Islet precursor cell (in vitro differentiated cells): ENCODE measurements around the gene FABP1.

Experiments
- DNase-seq: peaks from one replicate; pipeline ENCODE4 v3.0.0-alpha.2; 2018

FABP1 gene

GRCh38 chr2:88077080-88077479 is 50.8 kb downstream of the FABP1 start:
- no peak for DNase-seq

DNA sequence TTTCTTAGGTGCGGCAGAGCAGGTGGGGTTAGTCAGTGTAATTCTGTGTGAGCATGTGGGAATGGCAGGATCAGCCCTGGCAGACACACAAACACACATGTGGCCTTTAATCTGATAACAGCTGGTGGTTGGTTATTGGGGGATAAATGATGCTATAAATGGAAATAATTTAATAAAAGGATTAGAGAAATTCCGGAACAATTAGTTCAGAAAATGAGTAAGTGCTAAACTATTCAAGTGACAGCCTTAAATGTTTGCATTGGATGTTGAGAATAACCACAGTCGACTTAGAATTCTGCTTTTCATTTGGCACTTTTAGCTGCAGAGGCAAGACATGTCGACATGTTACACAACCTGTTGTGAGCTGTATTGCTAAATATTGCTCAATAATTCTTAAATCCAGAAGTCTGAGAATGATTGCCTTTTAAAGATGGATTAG is 53.0 kb downstream of the FABP1 start:
- no peak for DNase-seq

DNA sequence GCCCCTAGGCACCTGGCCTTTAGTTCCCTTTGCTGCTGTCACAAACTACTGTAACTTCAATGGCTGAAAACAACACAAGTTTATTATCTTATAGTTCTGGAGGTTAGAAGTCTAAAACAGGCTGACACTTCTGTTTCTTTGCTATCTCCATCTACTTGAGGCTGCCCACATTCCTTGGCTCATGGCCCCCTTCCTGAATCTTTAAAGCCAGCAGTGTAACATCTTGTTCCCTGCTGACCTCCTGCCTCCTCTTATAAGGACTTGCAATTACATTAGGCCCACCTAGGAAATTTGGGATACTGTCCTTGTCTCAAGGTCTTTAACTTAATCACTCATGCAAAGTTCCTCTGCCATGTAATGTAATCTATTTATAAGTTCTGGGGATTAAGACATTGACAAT is 53.7 kb downstream of the FABP1 start:
- DNase-seq, result no peak
